ENCODE data around the gene DIAPH2.
A peak's percentile ranks its signal among the peaks of the same experiment; 100 is the strongest.
"Not testable (repeated sequence)": the region's sequence is repeated elsewhere in the genome, so short reads cannot be mapped to it uniquely, and the experiment has no call there.

The DIAPH2 gene

GRCh38 chrX:96710031-96710430 is 25.4 kb downstream of the DIAPH2 start:
- DNase-seq (ENCODE audit: insufficient read length, low spot score) (no peak), FAIRE-seq (no peak)

GRCh38 chrX:96713303-96713702 is 28.7 kb downstream of the DIAPH2 start:
- FAIRE-seq: no peak
- no peak for DNase-seq (ENCODE audit: insufficient read length, low spot score)
- TF ChIP-seq PAX5 (IDR thresholded peaks at IDR 0.05; ENCODE audit: insufficient read depth, low read length, severe bottlenecking) (no peak), POLR2A (IDR thresholded peaks at IDR 0.05; ENCODE audit: low read depth, low read length) (no peak), POLR2AphosphoS5 (IDR thresholded peaks at IDR 0.05; ENCODE audit: low read depth, low read length) (no peak), POU2F2 (IDR thresholded peaks at IDR 0.05; ENCODE audit: low read depth, low read length) (no peak)

More at GRCh38 chrX:96710031-96710430, 25.4 kb downstream of the DIAPH2 start:
- TF ChIP-seq SPI1 (IDR thresholded peaks at IDR 0.05; ENCODE audit: low read depth, low read length): no peak
- TF ChIP-seq TAF1 (IDR thresholded peaks at IDR 0.05; ENCODE audit: low read depth, low read length): no peak
- TF ChIP-seq PAX5 (IDR thresholded peaks at IDR 0.05; ENCODE audit: insufficient read depth, low read length, severe bottlenecking): no peak
- TF ChIP-seq POU2F2 (IDR thresholded peaks at IDR 0.05; ENCODE audit: low read depth, low read length): no peak
- TF ChIP-seq POLR2AphosphoS5 (IDR thresholded peaks at IDR 0.05; ENCODE audit: low read depth, low read length): no peak
- no peak for TF ChIP-seq POLR2A (IDR thresholded peaks at IDR 0.05; ENCODE audit: low read depth, low read length)

- not testable (repeated sequence) for DNase-seq (ENCODE audit: insufficient read length, low spot score); FAIRE-seq
Measured at GRCh38 chrX:96714393-96714792, 29.8 kb downstream of the DIAPH2 start.

- DNase-seq (ENCODE audit: insufficient read length, low spot score) (no peak), FAIRE-seq (no peak)
- TF ChIP-seq TAF1 (IDR thresholded peaks at IDR 0.05; ENCODE audit: low read depth, low read length): no peak
- no peak for TF ChIP-seq PAX5 (IDR thresholded peaks at IDR 0.05; ENCODE audit: insufficient read depth, low read length, severe bottlenecking)
- peak; percentile 60 for TF ChIP-seq SPI1 (IDR thresholded peaks at IDR 0.05; ENCODE audit: low read depth, low read length)
Measured at GRCh38 chrX:96715481-96715880, 30.8 kb downstream of the DIAPH2 start.

GRCh38 chrX:96719161-96719875 is 34.7 kb downstream of the DIAPH2 start:
- DNase-seq (ENCODE audit: insufficient read length, low spot score) (no peak), FAIRE-seq (no peak)
- TF ChIP-seq POU2F2 (IDR thresholded peaks at IDR 0.05; ENCODE audit: low read depth, low read length): no peak
- TF ChIP-seq POLR2AphosphoS5 (IDR thresholded peaks at IDR 0.05; ENCODE audit: low read depth, low read length): no peak
- no peak for TF ChIP-seq POLR2A (IDR thresholded peaks at IDR 0.05; ENCODE audit: low read depth, low read length)
- TF ChIP-seq SPI1 (IDR thresholded peaks at IDR 0.05; ENCODE audit: low read depth, low read length): no peak
- TF ChIP-seq TAF1 (IDR thresholded peaks at IDR 0.05; ENCODE audit: low read depth, low read length): no peak
- TF ChIP-seq PAX5 (IDR thresholded peaks at IDR 0.05; ENCODE audit: insufficient read depth, low read length, severe bottlenecking): no peak

- DNase-seq (ENCODE audit: insufficient read length, low spot score): peak; percentile 1
- FAIRE-seq: peak; percentile 77
- TF ChIP-seq POU2F2 (IDR thresholded peaks at IDR 0.05; ENCODE audit: low read depth, low read length): no peak
- no peak for TF ChIP-seq POLR2A (IDR thresholded peaks at IDR 0.05; ENCODE audit: low read depth, low read length)
- no peak for TF ChIP-seq PAX5 (IDR thresholded peaks at IDR 0.05; ENCODE audit: insufficient read depth, low read length, severe bottlenecking)
- no peak for TF ChIP-seq SPI1 (IDR thresholded peaks at IDR 0.05; ENCODE audit: low read depth, low read length)
Measured at GRCh38 chrX:96721354-96721753, 36.7 kb downstream of the DIAPH2 start.

GRCh38 chrX:96722781-96723180 is 38.1 kb downstream of the DIAPH2 start:
- TF ChIP-seq TAF1 (IDR thresholded peaks at IDR 0.05; ENCODE audit: low read depth, low read length) (no peak), SPI1 (IDR thresholded peaks at IDR 0.05; ENCODE audit: low read depth, low read length) (no peak), POLR2A (IDR thresholded peaks at IDR 0.05; ENCODE audit: low read depth, low read length) (no peak), PAX5 (IDR thresholded peaks at IDR 0.05; ENCODE audit: insufficient read depth, low read length, severe bottlenecking) (no peak), POLR2AphosphoS5 (IDR thresholded peaks at IDR 0.05; ENCODE audit: low read depth, low read length) (no peak), POU2F2 (IDR thresholded peaks at IDR 0.05; ENCODE audit: low read depth, low read length) (no peak)
- DNase-seq (ENCODE audit: insufficient read length, low spot score): no peak
- no peak for FAIRE-seq

- DNase-seq (ENCODE audit: insufficient read length, low spot score) (no peak), FAIRE-seq (no peak)
- TF ChIP-seq SPI1 (IDR thresholded peaks at IDR 0.05; ENCODE audit: low read depth, low read length) (no peak), POLR2AphosphoS5 (IDR thresholded peaks at IDR 0.05; ENCODE audit: low read depth, low read length) (no peak), POLR2A (IDR thresholded peaks at IDR 0.05; ENCODE audit: low read depth, low read length) (no peak), POU2F2 (IDR thresholded peaks at IDR 0.05; ENCODE audit: low read depth, low read length) (no peak), TAF1 (IDR thresholded peaks at IDR 0.05; ENCODE audit: low read depth, low read length) (no peak), PAX5 (IDR thresholded peaks at IDR 0.05; ENCODE audit: insufficient read depth, low read length, severe bottlenecking) (no peak)
Measured at GRCh38 chrX:96729053-96729452, 44.4 kb downstream of the DIAPH2 start.

- no peak for DNase-seq (ENCODE audit: insufficient read length, low spot score)
- no peak for FAIRE-seq
- TF ChIP-seq TAF1 (IDR thresholded peaks at IDR 0.05; ENCODE audit: low read depth, low read length): no peak
- TF ChIP-seq SPI1 (IDR thresholded peaks at IDR 0.05; ENCODE audit: low read depth, low read length): no peak
- no peak for TF ChIP-seq POLR2A (IDR thresholded peaks at IDR 0.05; ENCODE audit: low read depth, low read length)
- no peak for TF ChIP-seq POLR2AphosphoS5 (IDR thresholded peaks at IDR 0.05; ENCODE audit: low read depth, low read length)
- TF ChIP-seq POU2F2 (IDR thresholded peaks at IDR 0.05; ENCODE audit: low read depth, low read length): no peak
- no peak for TF ChIP-seq PAX5 (IDR thresholded peaks at IDR 0.05; ENCODE audit: insufficient read depth, low read length, severe bottlenecking)
Measured at GRCh38 chrX:96729868-96730643, 45.4 kb downstream of the DIAPH2 start.

- not testable (repeated sequence) for FAIRE-seq; DNase-seq (ENCODE audit: insufficient read length, low spot score)
Measured at GRCh38 chrX:96731000-96731399, 46.4 kb downstream of the DIAPH2 start.

All from GM12891 (cell line).